Measurements from ENCODE around the gene NEURL1B.

Gene NEURL1B

DNA sequence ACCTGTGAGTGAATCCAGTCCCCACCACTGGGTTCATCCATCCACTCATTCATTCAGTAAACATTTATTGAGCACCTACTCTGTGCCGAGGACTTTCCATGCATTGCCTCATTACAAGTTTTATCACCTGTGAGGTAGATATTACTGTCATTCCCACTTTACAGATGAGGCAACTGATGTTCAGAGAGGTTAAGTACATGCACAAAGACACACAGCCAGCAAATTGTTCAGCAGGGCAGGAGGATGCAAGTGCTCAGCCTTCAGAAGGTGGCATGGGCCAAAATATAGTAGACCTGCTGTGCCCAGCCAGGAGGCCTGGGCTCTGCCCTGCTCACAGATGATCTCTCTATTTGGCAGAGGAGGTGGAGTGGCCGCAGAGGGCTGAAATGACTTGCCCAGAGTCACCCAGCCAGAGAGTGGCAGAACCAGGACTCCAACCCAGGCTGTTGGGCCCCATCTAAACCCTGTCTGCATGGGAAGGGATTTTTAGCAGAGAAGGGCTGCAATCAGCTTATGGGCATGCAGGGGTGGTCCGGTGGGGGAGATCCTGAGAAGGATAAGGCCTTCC lies 7.6 kb upstream of the NEURL1B start:
- H3K4me3 ChIP-seq (ENCODE audit: low read depth, low read length) = no peak overlapping the region

DNA sequence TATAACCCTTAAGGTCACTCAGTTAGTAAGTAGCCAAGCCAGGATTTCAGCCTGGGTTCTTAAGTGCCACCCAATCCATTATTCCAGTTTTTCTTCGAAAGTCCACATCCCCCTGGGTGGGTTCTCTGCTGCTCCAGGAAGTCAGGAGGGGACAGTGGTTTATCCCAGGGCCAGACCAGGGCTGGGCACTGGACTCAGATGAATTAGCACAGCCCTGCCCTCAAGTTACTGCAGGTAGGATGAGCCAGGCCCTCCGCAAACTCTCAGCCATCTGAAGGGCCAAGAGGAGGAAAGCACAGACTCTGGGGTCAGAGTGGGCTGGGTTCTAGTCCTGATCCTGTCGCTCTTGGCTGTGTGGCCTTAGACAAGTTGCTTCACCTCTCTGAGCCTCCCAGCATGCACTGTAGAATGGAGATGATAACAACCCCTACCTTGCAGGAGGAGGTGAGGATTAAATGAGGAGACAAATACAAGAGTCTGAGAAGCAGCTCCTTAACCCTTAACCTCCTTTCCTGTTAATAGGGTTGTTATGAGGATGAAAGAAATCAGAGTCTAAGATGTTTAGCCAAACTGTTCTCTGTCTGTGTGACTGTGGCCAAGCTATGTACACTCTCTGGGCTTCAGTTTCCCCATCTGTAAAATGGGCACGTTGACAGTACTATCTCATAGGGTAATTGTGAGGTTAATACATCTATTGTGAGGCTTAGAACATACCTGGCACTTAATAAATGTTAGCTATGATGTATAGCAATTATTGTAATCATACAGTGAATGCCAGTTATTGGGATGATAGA lies 6.8 kb upstream of the NEURL1B start:
- no peak overlapping the region for H3K4me3 ChIP-seq (ENCODE audit: low read depth, low read length)

DNA sequence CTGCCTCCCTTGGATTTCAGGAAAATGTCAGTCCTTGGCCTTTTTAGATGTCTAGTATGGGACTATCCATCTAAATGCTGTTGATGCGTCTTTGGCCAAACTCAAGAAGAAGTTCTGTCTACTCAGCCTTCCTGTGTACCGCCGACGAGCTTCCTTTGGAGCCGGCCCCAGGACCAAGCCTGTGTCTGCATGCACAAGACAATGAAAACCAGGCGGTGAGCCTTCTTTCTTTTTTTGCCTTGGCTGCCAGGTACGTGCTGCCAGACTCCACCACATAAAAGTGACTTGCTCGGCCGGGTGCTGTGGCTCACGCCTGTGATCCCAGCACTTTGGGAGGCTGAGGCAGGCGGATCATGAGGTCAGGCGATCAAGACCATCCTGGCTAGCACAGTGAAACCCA lies 6.0 kb upstream of the NEURL1B start:
- H3K4me3 ChIP-seq (ENCODE audit: low read depth, low read length) = no peak overlapping the region

DNA sequence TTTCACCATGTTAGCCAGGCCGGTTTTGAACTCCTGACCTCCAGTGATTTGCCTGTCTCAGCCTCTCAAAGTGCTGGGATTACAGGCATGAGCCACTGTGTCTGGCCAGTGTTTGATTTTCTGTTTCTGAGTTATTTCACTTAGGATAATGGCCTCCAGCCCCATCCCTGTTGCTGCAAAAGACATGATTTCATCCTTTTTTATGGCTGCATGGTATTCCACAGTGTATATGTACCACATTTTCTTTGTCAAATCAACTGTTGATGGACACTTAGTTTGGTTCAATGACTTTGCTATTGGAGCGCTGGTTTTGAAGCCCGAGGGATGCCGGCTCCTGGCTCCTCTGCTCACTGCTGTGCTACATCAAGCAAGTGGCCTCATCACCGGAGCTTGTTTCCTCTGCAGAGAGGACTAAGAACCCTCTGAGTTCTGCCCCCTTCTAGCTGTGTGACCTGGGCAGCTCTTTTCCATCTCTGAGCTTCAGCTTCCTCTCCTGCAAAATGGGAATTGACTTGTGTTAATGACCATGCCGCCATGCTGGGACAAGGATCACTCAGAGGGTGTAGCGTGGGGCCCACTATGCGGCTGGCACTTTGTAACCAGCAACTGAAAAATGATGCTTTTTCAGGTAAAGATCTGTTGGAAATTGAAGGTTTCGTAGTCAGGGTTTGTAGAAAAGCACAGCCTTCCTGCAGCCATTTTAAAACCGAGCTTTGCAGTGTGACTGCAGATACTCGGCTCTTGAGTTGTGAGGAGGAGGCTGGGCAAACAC lies 4.6 kb upstream of the NEURL1B start:
- no peak overlapping the region for H3K4me3 ChIP-seq (ENCODE audit: low read depth, low read length)

DNA sequence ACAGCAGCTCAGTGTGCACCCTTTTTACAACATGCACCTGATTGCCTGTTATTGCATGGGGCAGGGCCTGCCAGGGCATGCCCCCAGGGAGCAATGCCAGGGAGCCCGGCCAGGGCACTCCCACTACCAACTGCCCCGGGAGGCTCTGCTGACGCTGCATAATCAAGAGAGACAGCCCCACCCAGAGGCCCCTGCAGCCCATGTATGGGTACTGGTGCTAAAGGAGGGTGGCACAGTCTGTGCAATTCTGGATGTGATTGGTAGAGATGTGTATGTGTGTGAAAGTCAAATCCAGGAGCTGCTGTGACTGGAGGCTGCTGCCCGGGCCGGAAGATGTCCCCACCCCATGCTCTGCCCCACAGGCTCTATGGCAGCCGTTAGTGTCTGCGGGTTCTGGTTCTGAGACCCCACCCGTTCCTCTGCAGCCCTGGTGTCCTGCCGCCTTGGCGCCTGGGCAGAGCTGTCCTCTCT lies 3.9 kb upstream of the NEURL1B start:
- H3K4me3 ChIP-seq (ENCODE audit: low read depth, low read length) = no peak overlapping the region

DNA sequence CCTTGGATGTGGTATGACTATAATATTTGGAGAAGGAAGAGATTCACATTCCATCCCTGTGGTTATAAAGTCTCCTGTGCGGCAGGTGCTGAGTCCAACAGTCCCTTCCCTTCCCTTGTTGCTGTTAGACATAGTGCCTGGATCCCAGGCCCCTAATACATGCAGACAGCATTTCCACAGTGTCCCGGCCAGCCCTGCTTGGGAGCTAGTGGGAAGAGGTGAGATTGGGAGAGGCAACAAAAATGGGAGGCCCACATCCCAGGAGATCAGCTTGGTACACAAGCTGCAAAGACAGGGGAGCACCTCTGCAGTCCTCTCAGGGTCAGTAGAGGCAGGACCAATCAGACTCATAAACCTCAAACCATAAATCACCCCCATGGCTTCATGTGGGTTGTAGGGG lies 3.3 kb upstream of the NEURL1B start:
- no peak overlapping the region for H3K4me3 ChIP-seq (ENCODE audit: low read depth, low read length)

DNA sequence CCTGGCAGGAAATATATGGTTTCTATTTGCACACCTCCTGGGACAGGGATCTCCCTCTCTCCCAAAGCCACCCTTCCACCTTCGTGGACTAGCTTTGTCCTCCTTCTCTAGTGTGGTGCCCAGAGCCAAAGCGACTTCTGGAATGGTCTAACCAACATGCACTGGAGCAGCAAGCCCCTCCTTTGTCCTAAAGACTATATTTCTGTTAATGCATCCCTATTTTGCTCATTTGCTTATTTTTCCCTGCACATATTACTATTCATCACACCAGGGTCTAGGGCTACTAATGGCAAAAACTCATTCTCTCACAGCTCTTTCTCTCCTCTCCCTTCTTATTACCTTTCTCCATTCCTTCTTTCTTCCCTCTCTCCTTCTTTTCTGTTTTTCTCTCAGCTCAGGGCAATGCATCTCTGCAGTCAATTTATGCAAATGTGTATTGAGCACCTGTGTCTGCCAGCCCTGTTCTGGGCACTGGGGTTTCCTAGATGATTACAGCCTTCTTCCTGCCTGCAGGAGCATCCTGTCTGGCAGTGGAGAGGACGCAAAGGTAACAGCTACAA lies 2.8 kb upstream of the NEURL1B start:
- no peak overlapping the region for H3K4me3 ChIP-seq (ENCODE audit: low read depth, low read length)

DNA sequence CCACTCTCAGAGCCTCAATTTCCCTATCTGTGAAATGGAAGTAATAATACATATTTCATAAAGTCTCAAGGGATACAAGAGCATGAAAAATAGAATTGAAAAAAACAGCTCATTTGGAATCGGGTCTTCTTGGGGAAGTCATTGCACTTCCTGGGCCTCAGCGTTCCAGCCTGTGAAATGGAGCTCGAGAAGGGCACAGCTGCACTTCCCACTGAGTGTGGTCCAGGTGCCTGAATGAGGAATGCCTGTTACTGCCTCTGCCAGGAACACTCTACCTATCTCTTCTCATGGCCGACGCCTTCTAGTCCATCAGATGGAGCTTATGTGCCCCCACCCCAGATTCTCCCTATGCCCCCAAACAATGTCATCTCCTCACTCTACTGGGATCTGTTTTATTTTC lies 924 bp upstream of the NEURL1B start:
- no peak overlapping the region for H3K4me3 ChIP-seq (ENCODE audit: low read depth, low read length)

DNA sequence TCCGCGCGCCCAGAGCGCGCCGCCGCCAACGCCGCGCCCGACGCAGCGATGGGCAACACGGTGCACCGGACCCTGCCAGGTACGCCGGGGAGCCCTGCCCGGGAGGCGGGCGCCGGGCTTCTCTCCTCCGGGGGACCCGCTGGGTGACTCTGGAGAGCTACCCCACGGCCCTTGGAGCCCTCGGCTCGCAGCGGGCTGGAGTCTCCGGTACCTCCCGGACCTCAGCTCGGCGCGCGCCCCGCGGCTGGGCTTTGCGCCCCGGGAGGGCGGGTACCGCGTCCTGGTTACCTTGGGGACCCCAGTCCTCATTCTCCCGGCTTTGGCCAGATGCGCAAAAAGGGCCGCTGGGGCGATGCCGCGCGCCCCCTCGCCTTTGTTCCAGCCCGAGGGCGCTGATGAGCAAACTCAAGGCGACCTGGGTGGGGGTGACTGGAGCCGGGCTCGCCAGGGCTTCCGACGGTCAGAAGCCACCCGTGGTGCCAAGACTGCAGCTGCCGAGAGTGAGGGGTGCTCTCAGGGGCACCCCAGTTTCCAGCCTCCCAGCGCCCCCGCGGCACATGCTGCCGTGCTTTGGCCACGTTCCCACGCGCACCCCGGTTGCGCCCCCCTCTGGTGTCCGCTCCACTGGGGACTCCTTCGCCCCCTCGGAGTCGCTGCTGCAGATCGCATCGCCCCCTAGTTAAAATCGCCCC lies 442 bp downstream of the NEURL1B start:
- peak overlapping the region; percentile 66 for H3K4me3 ChIP-seq (ENCODE audit: low read depth, low read length)

DNA sequence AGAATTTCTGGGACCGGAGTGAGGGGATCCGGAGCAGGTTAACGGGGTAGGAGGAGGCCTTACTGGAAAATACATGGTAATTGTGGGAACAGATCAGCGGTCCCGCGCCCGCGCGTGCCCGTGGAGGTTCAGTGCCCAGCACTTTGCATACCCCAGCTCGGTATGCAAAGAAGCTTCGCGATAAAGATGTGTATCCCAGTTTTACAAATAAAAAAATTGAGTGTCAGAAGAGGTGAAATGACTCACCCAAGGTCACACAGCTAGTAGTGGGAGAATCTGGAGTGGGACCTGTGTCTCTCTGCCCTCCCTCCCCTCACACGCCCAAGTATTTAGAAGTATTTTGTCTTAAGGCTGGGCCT lies 967 bp downstream of the NEURL1B start:
- H3K4me3 ChIP-seq (ENCODE audit: low read depth, low read length) = peak overlapping the region; percentile 66

DNA sequence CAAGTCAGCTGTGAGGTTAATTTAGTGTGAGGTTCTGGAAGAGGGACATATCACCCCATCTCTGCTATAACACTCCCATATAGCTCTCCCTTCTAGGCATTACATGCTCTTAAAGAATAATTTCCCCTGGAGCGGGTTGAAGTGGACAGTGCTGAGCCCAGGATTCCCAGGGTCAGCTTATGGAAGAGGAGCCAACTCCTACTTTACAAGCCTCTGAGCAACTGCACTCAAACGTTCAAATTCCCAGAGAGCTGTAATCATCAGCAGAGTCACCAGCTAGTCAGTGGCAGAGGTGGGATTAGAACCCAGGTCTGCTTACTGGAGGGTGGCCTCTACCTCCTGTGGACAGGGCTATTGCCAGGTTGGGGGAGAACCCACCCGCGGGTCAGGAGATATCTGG lies 1.4 kb downstream of the NEURL1B start:
- no peak overlapping the region for H3K4me3 ChIP-seq (ENCODE audit: low read depth, low read length)

DNA sequence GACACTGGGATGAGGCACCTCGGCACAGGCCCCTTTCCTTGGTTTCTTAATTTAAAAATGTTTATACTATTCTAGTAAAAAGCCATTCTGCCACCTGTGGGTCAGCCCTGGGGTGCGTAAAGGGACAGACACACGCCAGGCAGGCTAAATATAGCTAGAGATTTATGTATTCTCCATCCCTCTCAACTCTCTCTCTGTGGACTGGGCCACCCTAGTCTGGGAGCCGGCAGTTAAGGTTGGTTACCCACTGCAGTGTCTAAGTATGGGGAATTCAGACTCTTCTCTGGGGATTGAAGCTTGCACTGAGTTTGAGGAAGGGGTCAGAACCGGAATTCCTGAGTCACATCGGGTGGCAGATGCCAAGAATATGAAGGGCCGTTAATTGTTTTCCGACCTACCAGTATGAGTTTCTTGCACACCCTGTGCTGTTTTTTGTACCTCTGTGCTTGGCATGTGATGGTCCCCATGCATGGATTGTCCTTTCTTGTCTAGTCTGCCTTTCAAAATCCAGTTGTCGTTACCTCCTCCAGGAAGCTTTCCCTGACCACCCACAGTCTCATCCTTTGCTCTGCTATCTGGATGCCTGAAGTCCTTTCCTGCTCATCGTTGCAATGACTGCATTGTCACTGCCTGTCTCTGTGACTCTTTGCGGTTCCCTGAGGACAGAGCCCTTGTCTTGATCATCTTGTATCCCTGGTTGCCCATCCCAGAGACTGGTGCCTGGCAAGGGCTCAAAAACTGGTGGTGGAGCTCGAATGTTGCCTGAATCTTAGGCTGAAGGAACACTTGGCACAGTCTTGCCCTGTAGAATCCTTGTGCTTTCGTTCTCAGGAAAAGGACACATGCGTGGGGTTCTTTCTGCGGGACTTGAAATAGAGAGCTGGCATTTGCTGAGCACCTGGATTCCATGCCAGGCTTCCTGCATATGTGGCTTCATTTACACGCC lies 2.1 kb downstream of the NEURL1B start:
- no peak overlapping the region for H3K4me3 ChIP-seq (ENCODE audit: low read depth, low read length)

DNA sequence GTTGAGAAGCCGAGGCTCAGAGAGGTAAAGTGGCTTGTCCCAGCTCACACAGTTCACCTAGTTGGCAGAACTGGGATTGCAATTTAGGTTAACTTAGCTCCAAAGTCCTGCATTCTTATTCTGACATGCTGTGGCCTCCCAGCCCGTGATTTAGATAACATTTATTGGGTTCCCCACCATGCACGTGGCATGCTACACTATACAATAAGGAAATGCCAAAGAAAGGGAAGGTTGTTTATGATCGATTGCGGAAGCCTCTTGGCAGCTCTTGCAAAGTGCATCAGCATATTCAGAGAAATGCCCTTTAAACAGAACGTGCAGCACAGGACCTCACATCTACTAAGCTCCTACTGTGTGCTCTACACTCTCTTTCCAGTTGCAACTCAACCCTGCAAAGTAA lies 3.2 kb downstream of the NEURL1B start:
- no peak overlapping the region for H3K4me3 ChIP-seq (ENCODE audit: low read depth, low read length)

DNA sequence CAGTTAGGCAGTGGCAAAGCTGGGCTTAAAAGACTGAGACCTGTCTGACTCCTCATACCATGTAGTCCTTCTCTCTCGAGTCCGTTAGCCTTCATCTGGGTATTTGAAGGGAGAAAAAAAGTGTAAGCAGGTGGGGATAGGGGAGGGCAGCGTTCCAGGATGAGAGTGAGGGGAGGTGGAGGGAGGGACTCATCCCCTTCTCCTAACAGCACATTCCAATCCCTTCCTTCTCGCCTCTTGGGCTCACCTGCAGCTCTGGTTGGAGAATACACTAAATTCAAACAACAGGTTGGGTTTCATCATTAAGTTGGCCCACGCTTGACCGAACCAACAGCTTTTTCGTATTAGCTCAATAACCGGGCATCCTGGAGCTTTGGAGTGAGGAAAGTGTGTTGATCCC lies 3.6 kb downstream of the NEURL1B start:
- no peak overlapping the region for H3K4me3 ChIP-seq (ENCODE audit: low read depth, low read length)

DNA sequence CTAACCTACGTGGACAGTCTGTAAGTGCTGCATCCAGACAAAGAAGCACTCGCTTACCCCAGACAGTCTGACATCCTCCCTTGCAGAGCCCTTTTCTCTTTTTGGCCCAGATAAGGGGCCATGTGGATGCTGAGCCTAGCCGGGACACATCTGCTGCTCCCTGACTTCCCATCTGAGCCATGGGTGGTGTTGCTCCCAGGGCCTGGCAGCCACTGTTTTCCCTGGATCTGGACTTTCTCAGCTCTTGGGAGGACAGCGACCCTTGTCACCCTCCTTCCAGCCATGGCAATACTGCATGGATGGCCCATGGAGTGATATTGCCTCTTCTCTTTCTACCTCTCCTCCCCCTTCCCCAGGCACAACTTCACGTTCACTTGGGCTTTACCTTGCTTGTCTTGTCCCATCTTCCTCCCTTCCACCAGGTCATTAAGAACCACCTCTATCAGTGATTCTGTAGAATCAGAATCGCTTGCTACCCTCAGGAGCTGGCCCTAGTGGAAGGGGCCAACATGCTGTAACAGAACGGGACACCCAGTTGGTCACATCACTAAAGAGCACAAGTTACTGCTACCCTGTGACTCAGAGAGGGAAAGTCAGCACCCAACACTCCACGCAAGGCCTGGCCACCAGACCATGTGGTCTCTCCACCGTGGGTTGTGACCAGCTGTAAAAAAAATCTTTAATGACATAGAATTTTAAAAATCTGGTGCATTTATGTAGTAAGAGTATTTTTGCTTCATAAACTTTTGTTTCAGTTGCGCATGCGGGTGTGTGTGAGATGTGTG lies 4.4 kb downstream of the NEURL1B start:
- H3K4me3 ChIP-seq (ENCODE audit: low read depth, low read length) = no peak overlapping the region

DNA sequence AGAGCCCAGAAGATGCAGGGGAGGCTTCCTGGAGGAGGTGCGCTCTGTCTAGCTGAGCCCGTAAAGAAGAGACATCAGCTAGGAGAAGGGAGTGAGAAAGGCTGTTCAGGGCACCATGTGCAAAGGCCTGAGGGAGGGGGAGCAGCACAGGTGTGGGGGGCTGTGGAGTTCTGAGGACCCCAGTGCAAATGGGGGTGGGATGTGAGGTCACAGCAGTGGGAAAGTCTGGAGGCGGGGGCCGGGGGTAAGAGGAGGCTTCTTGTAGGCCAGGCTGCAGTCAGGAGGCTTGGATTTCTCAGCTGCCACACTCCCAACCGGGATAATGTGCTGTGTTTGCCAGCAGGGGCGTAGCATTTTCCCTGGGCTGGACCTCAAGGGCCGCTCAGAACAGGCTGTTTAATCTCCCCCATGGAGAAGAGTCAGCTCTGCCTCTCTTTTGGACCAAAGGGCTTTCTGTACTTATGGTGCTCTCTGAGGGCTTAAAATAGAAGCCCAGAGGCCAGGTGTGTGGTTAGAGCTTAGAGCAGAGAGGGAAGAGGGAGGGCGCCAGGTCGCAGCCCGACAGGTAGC lies 5.7 kb downstream of the NEURL1B start:
- H3K4me3 ChIP-seq (ENCODE audit: low read depth, low read length) = no peak overlapping the region

DNA sequence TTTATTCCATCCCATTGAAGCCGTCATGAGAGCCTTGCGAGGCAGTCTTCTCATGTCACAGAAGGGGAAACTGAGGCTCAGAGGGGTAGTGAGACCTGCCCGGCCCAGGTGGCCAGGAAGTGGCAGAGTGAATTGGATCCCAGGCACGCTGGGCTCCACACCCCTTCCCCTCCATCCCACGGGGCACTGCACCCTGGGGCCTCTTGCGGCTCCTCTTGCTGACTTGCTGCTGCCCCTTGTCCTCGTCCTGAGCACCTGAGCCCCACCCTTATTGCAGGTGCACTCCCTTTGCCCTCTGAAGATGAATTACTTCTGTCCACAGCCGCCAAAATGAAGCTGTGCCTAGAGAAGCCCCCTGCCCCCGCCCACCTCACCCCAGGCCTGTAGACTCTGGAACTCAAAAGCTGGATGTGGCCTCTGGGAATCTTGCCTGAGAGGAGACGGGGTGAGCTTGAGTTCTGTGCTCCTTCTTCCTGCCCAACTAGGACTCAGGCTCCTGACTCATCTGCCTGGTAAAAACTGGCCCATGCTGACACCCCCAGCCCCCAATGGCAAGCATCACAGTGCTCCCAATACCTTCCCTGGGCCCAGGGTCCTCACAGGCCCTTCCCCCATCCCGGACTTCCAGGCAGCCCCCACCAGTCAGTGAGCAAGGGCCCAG lies 6.4 kb downstream of the NEURL1B start:
- no peak overlapping the region for H3K4me3 ChIP-seq (ENCODE audit: low read depth, low read length)

DNA sequence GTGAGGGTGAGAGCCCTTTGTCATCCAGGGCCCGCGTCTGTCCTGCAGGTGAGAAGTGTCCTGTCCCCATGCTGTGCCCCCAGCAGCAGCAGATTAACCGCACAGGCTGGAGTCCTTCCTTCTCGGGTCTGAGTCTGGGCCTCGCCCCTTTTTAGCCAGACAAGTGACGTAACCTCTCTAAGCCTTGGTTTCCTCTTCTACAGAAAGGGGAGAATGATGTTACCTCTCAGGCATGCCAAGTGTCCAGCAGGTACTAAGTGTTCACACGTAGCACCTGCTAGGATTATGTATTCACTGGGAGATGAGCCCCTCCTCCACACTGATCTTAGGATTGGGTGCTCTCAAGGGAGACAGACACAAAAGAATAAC lies 6.9 kb downstream of the NEURL1B start:
- H3K4me3 ChIP-seq (ENCODE audit: low read depth, low read length) = no peak overlapping the region

DNA sequence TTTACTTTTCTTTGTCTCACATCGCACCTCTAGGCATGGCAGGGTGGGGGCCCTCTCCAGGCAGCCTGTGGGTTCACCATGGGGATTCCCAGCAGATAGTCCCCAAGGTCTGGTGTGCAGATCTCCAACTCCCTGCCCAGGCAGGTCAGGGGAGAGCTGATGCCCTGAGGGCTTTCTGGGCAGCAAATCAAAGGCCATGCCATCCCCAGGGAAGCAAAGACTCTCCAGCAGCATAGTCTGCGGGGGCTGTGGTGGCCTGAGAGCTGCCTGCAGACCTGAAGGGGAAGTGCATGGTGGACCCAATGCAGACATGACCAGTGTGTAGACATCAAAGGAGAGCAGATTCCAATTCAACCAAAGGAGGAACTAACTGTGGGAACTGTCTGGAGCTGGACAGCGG lies 7.7 kb downstream of the NEURL1B start:
- H3K4me3 ChIP-seq (ENCODE audit: low read depth, low read length) = no peak overlapping the region
